NCI-H345 treated with DMSO at 0.1 percent for 48 hours (cell line): ENCODE data around the gene HINFP.
"Not testable (repeated sequence)": the region's sequence is repeated elsewhere in the genome, so short reads cannot be mapped to it uniquely, and the experiment has no call there.

Experiments used
- DNase-seq: peaks from one replicate; lab custom pipeline; 2025; ENCODE audit not compliant: unreplicated experiment; lab: John Stamatoyannopoulos, UW

Gene HINFP

GRCh38 chr11:119099711-119100110 is 21.7 kb upstream of the HINFP start:
- no peak for DNase-seq

- no peak for DNase-seq
These were observed 21.0 kb upstream of the HINFP start for GRCh38 chr11:119100246-119100970.

GRCh38 chr11:119100994-119101758 is 20.2 kb upstream of the HINFP start:
- no peak for DNase-seq

GRCh38 chr11:119101759-119102423 is 19.5 kb upstream of the HINFP start, which contains the start of gene DPAGT1:
Gene DPAGT1 (minus strand): TSS chr11:119101853. CDS start chr11:119101655, 198 bp downstream.
- peak; percentile 95 for DNase-seq

- not testable (repeated sequence) for DNase-seq
These were observed 18.2 kb upstream of the HINFP start for GRCh38 chr11:119103161-119103664.

GRCh38 chr11:119103793-119104192 is 17.6 kb upstream of the HINFP start:
- DNase-seq = no peak

- DNase-seq = peak; percentile 68
These were observed 14.5 kb upstream of the HINFP start, which contains the start of gene C2CD2L for GRCh38 chr11:119106564-119107537. Gene C2CD2L (plus strand): TSS chr11:119107344. CDS start chr11:119107742, 398 bp downstream.

- no peak for DNase-seq
These were observed 13.7 kb upstream of the HINFP start for GRCh38 chr11:119107538-119108145.

GRCh38 chr11:119108146-119108856 is 13.1 kb upstream of the HINFP start:
- peak; percentile 32 for DNase-seq

- DNase-seq = no peak
These were observed 12.5 kb upstream of the HINFP start for GRCh38 chr11:119108857-119109221.

- no peak for DNase-seq
These were observed 11.5 kb upstream of the HINFP start for GRCh38 chr11:119109843-119110242.

- DNase-seq = no peak
These were observed 10.9 kb upstream of the HINFP start for GRCh38 chr11:119110439-119110838.

GRCh38 chr11:119111361-119111925 is 9.9 kb upstream of the HINFP start:
- no peak for DNase-seq

GRCh38 chr11:119112314-119113020 is 8.9 kb upstream of the HINFP start:
- no peak for DNase-seq

GRCh38 chr11:119113716-119114115 is 7.7 kb upstream of the HINFP start:
- no peak for DNase-seq

GRCh38 chr11:119114351-119114750 is 7.0 kb upstream of the HINFP start:
- DNase-seq = no peak

- DNase-seq = no peak
These were observed 5.7 kb upstream of the HINFP start for GRCh38 chr11:119115484-119116234.

GRCh38 chr11:119116235-119116594 is 5.2 kb upstream of the HINFP start:
- no peak for DNase-seq
